Neutrophil (primary cell): ENCODE measurements around the gene C1QL4.
A peak's percentile ranks its signal among the peaks of the same experiment; 100 is the strongest.
"Not testable (repeated sequence)": the region's sequence is repeated elsewhere in the genome, so short reads cannot be mapped to it uniquely, and the experiment has no call there.

Experiments used
- H3K27ac ChIP-seq: fragments of 200-600 bp; sonication (generic); 2 replicates; pipeline ENCODE4 v1.5.1; 2016; ENCODE audit warnings: mild to moderate bottlenecking, moderate library complexity
- H3K27me3 ChIP-seq: fragments of 200-600 bp; sonication (generic); 2 replicates; pipeline ENCODE4 v1.6.0; 2016; ENCODE audit warnings: mild to moderate bottlenecking
- H3K36me3 ChIP-seq: fragments of 200-600 bp; sonication (generic); 2 replicates; pipeline ENCODE4 v1.5.1; 2017
- H3K4me1 ChIP-seq, 2 experiments: fragments of 200-600 bp in 1 of 2; sonication (generic) in 1 of 2; 1 replicate in 1 of 2; 2 replicates in 1 of 2; pipeline versions ENCODE4 v1.5.1 to v1.6.1; 2013 to 2016; ENCODE audit warnings: low read depth in 1 of 2, low read length in 1 of 2, mild to moderate bottlenecking in 1 of 2, moderate library complexity in 1 of 2; ENCODE audit not compliant: control insufficient read depth in 1 of 2, insufficient read depth in 1 of 2
- H3K4me3 ChIP-seq, 2 experiments: fragments of 200-600 bp in 1 of 2; sonication (generic) in 1 of 2; 1 replicate in 1 of 2; 2 replicates in 1 of 2; pipeline ENCODE4 v1.5.1; 2013 to 2016; ENCODE audit warnings: low read depth in 1 of 2, low read length in 1 of 2, mild to moderate bottlenecking in 1 of 2, moderate library complexity in 1 of 2
- H3K9me3 ChIP-seq: fragments of 200-600 bp; sonication (generic); 2 replicates; pipeline ENCODE4 v1.5.1; 2016
- TF ChIP-seq, protein P1 (sequence below): fragments of 200-600 bp; sonication (generic); IDR thresholded peaks from 2 replicates; pipeline ENCODE4 v1.5.1; 2016; ENCODE audit warnings: antibody characterized with exemption

The C1QL4 gene

GRCh38 chr12:49288412-49288853 is 48.6 kb downstream of the C1QL4 start:
- peaks cover 75% of the 10 kb centered on the region for H3K27me3 ChIP-seq

GRCh38 chr12:49287876-49288275 is 49.1 kb downstream of the C1QL4 start:
- no peaks in the 10 kb centered on the region for H3K9me3 ChIP-seq
- no peak overlapping the region for H3K27ac ChIP-seq
- peaks cover 70% of the 10 kb centered on the region for H3K27me3 ChIP-seq
- H3K36me3 ChIP-seq, result no peaks in the 10 kb centered on the region
- TF ChIP-seq, protein P1, sequence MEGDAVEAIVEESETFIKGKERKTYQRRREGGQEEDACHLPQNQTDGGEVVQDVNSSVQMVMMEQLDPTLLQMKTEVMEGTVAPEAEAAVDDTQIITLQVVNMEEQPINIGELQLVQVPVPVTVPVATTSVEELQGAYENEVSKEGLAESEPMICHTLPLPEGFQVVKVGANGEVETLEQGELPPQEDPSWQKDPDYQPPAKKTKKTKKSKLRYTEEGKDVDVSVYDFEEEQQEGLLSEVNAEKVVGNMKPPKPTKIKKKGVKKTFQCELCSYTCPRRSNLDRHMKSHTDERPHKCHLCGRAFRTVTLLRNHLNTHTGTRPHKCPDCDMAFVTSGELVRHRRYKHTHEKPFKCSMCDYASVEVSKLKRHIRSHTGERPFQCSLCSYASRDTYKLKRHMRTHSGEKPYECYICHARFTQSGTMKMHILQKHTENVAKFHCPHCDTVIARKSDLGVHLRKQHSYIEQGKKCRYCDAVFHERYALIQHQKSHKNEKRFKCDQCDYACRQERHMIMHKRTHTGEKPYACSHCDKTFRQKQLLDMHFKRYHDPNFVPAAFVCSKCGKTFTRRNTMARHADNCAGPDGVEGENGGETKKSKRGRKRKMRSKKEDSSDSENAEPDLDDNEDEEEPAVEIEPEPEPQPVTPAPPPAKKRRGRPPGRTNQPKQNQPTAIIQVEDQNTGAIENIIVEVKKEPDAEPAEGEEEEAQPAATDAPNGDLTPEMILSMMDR, result no peak
- no peak overlapping the region for H3K4me3 ChIP-seq
- no peaks in the 10 kb centered on the region for H3K4me1 ChIP-seq

More at GRCh38 chr12:49288412-49288853, 48.6 kb downstream of the C1QL4 start:
- TF ChIP-seq, protein P1, result peak; percentile 81
- no peaks in the 10 kb centered on the region for H3K9me3 ChIP-seq
- no peak overlapping the region for H3K4me3 ChIP-seq
- no peaks in the 10 kb centered on the region for H3K4me1 ChIP-seq
- H3K36me3 ChIP-seq, result no peaks in the 10 kb centered on the region
- no peak overlapping the region for H3K27ac ChIP-seq

DNA sequence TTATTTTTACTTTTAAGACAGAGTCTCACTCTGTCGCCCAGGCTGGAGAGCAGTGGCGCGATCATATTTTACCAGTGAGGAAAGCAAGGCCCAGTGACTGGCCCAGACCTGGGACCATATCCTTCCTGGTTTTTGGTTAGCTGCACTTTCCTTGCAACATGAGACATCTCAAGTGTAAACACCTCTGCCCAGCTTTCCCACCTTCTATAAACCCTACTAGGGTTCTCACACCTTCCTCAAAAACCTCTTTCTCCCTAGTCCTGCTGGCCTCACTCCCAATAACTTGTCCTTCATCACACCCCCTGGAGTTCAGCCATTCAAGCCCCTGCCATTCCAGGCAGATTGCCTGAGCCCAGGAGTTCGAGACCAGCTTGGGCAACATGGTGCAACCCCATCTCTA is 52.3 kb downstream of the C1QL4 start:
- Histone ChIP-seq H3K9me3 (no peaks in the 10 kb centered on the region), H3K27me3 (peaks cover 40% of the 10 kb centered on the region), H3K27ac (no peak overlapping the region), H3K4me3 (no peak overlapping the region), H3K36me3 (no peaks in the 10 kb centered on the region), H3K4me1 (peaks cover 22 to 26% of the 10 kb centered on the region in 2 experiments)
- TF ChIP-seq, protein P1, result no peak

DNA sequence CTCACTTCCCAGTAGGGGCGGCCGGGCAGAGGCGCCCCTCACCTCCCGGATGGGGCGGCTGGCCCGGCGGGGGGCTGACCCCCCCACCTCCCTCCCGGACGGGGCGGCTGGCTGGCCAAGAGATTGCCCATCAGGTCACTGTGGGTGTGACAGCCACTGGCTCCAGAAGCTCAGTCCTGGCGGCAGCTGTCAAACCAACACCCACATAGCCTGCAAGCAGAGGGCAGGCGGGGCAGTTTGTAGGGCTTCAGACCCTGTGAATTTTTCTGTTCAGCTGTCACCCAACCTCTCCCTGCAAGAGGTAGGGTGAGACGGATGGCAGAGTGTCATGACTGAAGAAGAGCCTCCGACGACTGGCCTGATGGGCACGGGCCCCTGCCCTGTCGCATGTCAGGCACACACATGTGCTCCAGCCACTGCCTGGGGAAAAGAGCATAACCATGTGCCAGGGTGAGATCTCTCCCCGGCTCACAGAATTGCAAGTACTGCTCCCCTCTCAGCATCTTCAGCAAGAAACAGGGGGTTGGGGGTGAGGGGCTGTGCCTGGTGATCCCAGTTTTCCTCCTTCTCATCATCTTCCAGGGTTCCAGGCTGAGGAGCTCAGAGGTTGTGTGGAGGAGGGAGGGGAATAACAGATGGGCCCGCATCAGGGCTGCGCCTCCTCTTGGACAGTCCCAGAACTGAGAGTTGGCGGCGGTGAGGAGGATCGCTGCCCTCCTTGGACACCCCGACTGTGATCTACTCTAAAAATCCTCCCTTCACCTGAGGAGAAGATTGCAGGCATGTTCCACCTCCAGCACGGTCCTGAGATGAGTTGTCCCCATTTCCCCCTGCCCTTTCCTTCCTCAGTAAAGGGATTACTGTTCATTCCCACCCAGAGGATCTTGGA is 53.2 kb downstream of the C1QL4 start:
- Histone ChIP-seq H3K4me3 (no peak overlapping the region), H3K4me1 (peaks cover 28 to 30% of the 10 kb centered on the region in 2 experiments), H3K27me3 (peaks cover 31% of the 10 kb centered on the region), H3K9me3 (no peaks in the 10 kb centered on the region), H3K36me3 (no peaks in the 10 kb centered on the region), H3K27ac (no peak overlapping the region)
- TF ChIP-seq, protein P1, result no peak

DNA sequence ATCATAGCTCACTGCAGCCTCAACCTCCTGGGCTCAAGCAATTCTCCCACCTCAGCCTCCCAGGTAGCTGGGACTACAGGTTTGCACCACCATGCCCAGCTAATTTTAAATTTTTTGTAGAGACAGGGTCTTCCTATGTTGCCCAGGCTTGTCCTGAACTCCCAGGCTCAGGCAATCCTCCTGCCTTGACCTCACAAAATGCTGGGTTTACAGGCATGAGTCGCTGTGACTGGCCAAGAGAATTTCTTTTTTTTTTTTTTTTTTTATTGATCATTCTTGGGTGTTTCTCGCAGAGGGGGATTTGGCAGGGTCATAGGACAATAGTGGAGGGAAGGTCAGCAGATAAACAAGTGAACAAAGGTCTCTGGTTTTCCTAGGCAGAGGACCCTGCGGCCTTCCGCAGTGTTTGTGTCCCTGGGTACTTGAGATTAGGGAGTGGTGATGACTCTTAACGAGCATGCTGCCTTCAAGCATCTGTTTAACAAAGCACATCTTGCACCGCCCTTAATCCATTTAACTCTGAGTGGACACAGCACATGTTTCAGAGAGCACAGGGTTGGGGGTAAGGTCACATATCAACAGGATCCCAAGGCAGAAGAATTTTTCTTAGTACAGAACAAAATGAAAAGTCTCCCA is 54.1 kb downstream of the C1QL4 start:
- not testable (repeated sequence) for H3K36me3 ChIP-seq, H3K27ac ChIP-seq, H3K4me3 ChIP-seq, H3K9me3 ChIP-seq
- peaks cover 28 to 30% of the 10 kb centered on the region in 2 experiments for H3K4me1 ChIP-seq
- peaks cover 22% of the 10 kb centered on the region for H3K27me3 ChIP-seq
